Eye (tissue), 1 donor: ENCODE data around the gene RNF212B.
A peak's percentile ranks its signal among the peaks of the same experiment; 100 is the strongest.
"Not testable (repeated sequence)": the region's sequence is repeated elsewhere in the genome, so short reads cannot be mapped to it uniquely, and the experiment has no call there.

ENCODE experiments used
- DNase-seq: peaks from one replicate; pipeline ENCODE4 v3.0.0-alpha.2; 2015

Gene RNF212B, protein sequence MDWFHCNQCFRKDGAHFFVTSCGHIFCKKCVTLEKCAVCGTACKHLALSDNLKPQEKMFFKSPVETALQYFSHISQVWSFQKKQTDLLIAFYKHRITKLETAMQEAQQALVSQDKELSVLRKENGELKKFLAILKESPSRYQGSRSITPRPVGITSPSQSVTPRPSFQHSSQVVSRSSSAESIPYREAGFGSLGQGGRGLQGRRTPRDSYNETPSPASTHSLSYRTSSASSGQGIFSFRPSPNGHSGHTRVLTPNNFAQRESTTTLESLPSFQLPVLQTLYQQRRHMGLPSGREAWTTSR

GRCh38 chr14:23237772-23238594, at the start of gene RNF212B:
TSS of gene RNF212B (plus strand) at chr14:23237936. CDS start at chr14:23240346, 2,410 bp downstream.
- peak; percentile 92 for DNase-seq

- no peak for DNase-seq
Observed at GRCh38 chr14:23193432-23193831, 44.3 kb upstream of the RNF212B start.

- no peak for DNase-seq
Observed at GRCh38 chr14:23195552-23196101, 42.1 kb upstream of the RNF212B start.

- not testable (repeated sequence) for DNase-seq
Observed at GRCh38 chr14:23196487-23196886, 41.2 kb upstream of the RNF212B start.

GRCh38 chr14:23199141-23199540, 38.6 kb upstream of the RNF212B start:
- DNase-seq = not testable (repeated sequence)

GRCh38 chr14:23202001-23202400, 35.7 kb upstream of the RNF212B start:
- no peak for DNase-seq

DNA sequence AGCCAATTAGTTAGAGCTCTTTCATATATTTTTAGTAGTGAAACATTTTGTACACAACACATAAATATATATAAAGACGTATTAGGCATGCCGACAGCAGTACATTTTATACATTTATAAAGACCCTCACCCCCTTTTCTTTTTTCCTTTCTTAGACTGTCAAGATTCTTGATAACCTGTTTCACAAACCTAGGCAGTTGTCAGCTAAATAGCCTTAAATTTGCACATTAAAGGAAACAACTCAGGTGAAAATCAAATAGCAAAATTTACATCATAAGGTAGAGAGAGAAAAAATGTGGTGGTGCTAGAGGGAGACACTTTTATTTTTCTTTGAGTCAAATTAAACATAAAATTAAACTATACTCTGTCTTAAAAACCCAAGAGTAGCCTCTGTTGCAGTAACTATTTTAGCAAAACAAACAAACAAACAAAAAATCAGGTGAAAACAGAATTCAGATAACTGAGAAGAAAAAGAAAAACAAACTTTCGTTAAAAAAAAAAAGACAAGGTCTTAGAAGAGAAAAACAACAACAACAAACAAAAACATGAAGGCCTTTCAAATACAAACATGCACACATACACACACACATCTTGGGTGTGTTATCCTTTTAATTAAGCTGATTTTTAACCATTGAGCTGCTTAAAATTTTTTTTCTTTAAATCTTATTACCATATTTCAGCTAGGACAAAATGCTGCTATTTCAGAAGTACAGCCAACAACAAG, 31.2 kb upstream of the RNF212B start:
- DNase-seq = no peak

- DNase-seq = no peak
Observed at GRCh38 chr14:23207146-23207540, 30.6 kb upstream of the RNF212B start.

GRCh38 chr14:23208324-23208723, 29.4 kb upstream of the RNF212B start:
- DNase-seq = no peak

GRCh38 chr14:23209651-23210423, 27.9 kb upstream of the RNF212B start:
- no peak for DNase-seq

GRCh38 chr14:23215421-23215820, 22.3 kb upstream of the RNF212B start:
- no peak for DNase-seq

DNA sequence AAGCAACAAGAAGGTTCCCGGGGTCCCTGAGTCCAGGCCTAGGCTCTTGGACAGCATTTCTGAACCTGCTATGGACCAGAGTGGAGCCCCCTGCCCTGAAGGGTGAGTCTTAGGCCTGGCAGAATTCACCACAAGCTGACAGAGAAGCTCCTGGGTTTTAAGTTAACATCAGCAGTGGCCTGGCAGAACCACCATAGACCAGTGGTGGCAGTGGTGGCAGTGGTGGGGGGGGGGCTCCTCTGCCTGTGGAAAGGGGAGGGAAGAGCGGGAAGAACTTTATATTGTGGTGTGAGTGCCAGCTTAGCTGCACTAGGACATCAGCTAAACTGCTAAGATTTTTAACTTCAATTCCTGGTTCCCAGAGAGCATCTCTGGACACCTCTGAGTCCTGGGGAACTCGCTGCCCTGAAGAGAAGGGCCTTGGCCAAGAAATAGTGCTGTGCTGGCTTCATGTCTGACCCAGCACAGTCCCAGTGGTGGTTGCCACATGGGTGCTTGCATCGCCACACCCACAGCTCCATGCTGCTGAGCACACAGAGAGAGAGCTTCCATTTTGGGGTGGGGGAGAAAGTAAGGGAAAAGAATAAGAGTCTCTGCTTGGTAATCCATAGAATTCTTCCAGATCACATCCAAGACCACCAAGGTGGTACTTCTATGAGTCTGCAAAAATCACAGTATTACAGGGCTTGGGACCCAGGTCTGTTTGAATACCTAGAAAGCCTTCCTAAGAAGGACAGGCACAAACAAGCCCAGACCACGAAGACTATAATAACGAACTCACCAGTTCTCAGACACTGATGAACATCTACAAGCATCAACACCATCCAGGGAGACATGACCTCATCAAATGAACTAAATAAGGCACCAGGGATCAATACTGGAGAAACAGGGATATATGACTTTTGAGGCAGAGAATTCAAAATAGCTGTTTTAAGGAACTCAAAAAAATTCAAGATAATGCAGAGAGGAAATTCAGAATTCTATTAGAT, 20.4 kb upstream of the RNF212B start:
- no peak for DNase-seq

GRCh38 chr14:23219075-23219474, 18.7 kb upstream of the RNF212B start:
- no peak for DNase-seq

GRCh38 chr14:23224958-23225357, 12.8 kb upstream of the RNF212B start:
- not testable (repeated sequence) for DNase-seq

DNA sequence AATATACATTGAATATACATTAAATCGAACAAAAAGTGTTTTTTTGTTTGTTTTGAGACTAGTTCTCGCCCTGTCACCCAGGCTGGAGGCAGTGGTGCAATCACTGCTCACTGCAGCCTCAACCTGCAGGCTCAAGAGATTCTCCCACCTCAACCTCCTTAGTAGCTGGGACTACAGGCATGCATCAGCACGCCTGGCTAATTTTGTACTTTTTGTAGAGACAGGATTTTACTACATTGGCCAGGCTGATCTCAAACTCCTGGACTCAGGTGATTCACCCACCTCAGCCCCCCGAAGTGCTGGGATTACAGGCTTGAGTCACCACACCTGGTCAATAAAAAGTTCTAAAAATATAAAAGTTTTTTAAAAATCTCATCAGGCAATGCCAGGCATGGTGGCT, 10.2 kb upstream of the RNF212B start:
- DNase-seq = no peak

- DNase-seq = no peak
Observed at GRCh38 chr14:23228812-23229211, 8.9 kb upstream of the RNF212B start.

GRCh38 chr14:23232241-23232808, 5.4 kb upstream of the RNF212B start:
- not testable (repeated sequence) for DNase-seq

GRCh38 chr14:23240661-23241060, 2.9 kb downstream of the RNF212B start:
- DNase-seq = no peak

- DNase-seq = not testable (repeated sequence)
Observed at GRCh38 chr14:23241061-23241715, 3.5 kb downstream of the RNF212B start.

- DNase-seq = no peak
Observed at GRCh38 chr14:23242076-23242475, 4.3 kb downstream of the RNF212B start.
